ENCODE data around the gene PPP2R5D. TPM values are rescaled to one million over a fixed set of nuclear protein-coding genes. Genes with fewer than 3 reads are reported as not detected.

The PPP2R5D gene
- total and polyA plus RNA-seq, 4 experiments from 2014 or later = 22.3 to 38.0 (median 33.7) TPM

- H3K27me3 Mint-ChIP-seq = no peaks in the 10 kb centered on the region
- DNase-seq = no peak
- peaks cover 48% of the 10 kb centered on the region for H3K4me1 ChIP-seq (ENCODE audit: insufficient read depth, low read length)
- peak overlapping the region; percentile 88 to 98 (median 90) for H3K4me3 Mint-ChIP-seq
- peak overlapping the region; percentile 29 to 88 (median 81) for H3K27ac Mint-ChIP-seq
- H3K27ac ChIP-seq (ENCODE audit: low read depth, low read length) = peak overlapping the region; percentile 68
- ChIA-PET POLR2A (ENCODE audit: partially characterized antibody) (interaction anchor here (0.7 to 4.6 kb wide), 11 partner anchors 9 to 142 kb away, joined by 3 to 40 read pairs (median 6); partner anchors contain the start of genes CNPY3, CUL7, KLC4 and MRPL2), CTCF (ENCODE audit: partially characterized antibody) (interaction anchor here (0.6 to 1.4 kb wide), 4 partner anchors 17 to 123 kb away, joined by 3 to 6 read pairs (median 3); partner anchors contain the start of gene CUL7)
- no peaks in the 10 kb centered on the region for H3K9me3 ChIP-seq (ENCODE audit: control insufficient read depth in 1 of 2, low read length in 2 of 2)
- H3K36me3 Mint-ChIP-seq = peaks cover 32 to 44% of the 10 kb centered on the region in 2 donors
- peak overlapping the region in 1 of 2 donors; percentile 28 for H3K4me3 ChIP-seq (ENCODE audit: low read length in 2 of 2)
- peaks cover 27% of the 10 kb centered on the region for H3K36me3 ChIP-seq (ENCODE audit: insufficient read depth, low read length)
- intact Hi-C loops (cut with micrococcal nuclease) = loop anchor here (1.0 kb wide), 2 partner anchors 8 to 38 kb away; partner anchors contain the start of genes KLC4, MEA1 and MRPL2
- H3K27me3 ChIP-seq (ENCODE audit: insufficient read depth, low read length) = no peaks in the 10 kb centered on the region
- H3K4me1 Mint-ChIP-seq = peaks cover 17 to 65% (median 36%) of the 10 kb centered on the region in 4 donors
- H3K9me3 Mint-ChIP-seq = peaks cover 0 to 1% (median 0%) of the 10 kb centered on the region in 8 donors
Measured at GRCh38 chr6:43020847-43021246, 36.5 kb downstream of the PPP2R5D start.

GRCh38 chr6:43021270-43022047, 37.1 kb downstream of the PPP2R5D start, which contains the start of gene RRP36:
Gene RRP36 (plus strand): TSS chr6:43021623. CDS start chr6:43021655, 32 bp downstream.
- DNase-seq = peak; percentile 47 to 72 (median 50)
- Mint-ChIP-seq H3K36me3 (peaks cover 35 to 44% of the 10 kb centered on the region in 2 donors), H3K4me1 (peaks cover 14 to 58% (median 31%) of the 10 kb centered on the region in 4 donors), H3K9me3 (peaks cover 0 to 1% (median 0%) of the 10 kb centered on the region in 8 donors), H3K27ac (peak within 1 kb of the TSS; percentile 79 to 98 (median 95)), H3K27me3 (no peaks in the 10 kb centered on the region), H3K4me3 (peak within 1 kb of the TSS; percentile 94 to 100 (median 98))
- intact Hi-C loops (cut with micrococcal nuclease) = loop anchor here (1.0 kb wide), 2 partner anchors 8 to 38 kb away; partner anchors contain the start of genes KLC4, MEA1 and MRPL2
- Histone ChIP-seq H3K4me1 (ENCODE audit: insufficient read depth, low read length) (peaks cover 41% of the 10 kb centered on the region), H3K36me3 (ENCODE audit: insufficient read depth, low read length) (peaks cover 34% of the 10 kb centered on the region), H3K27me3 (ENCODE audit: insufficient read depth, low read length) (no peaks in the 10 kb centered on the region), H3K27ac (ENCODE audit: low read depth, low read length) (peak within 1 kb of the TSS; percentile 68), H3K4me3 (ENCODE audit: low read length in 2 of 2) (peak within 1 kb of the TSS; percentile 84), H3K9me3 (ENCODE audit: control insufficient read depth in 1 of 2, low read length in 2 of 2) (no peaks in the 10 kb centered on the region)
- ChIA-PET POLR2A (ENCODE audit: partially characterized antibody) (interaction anchor here (0.7 to 4.6 kb wide), 13 partner anchors 8 to 142 kb away, joined by 3 to 40 read pairs (median 5); partner anchors contain the start of genes CNPY3, CUL7, KLC4 and KLHDC3), CTCF (ENCODE audit: partially characterized antibody) (interaction anchor here (0.6 to 1.4 kb wide), 6 partner anchors 18 to 208 kb away, joined by 3 to 6 read pairs (median 3); partner anchors contain the start of gene CUL7)

GRCh38 chr6:43024436-43024835, 40.1 kb downstream of the PPP2R5D start:
- ChIA-PET POLR2A (ENCODE audit: partially characterized antibody) (interaction anchor here (1.0 to 4.6 kb wide), 4 partner anchors 11 to 95 kb away, joined by 5 to 40 read pairs (median 20); partner anchors contain the start of genes CNPY3, CUL7, KLHDC3 and MEA1), CTCF (ENCODE audit: partially characterized antibody) (interaction anchor here (0.8 to 1.0 kb wide), 2 partner anchors 10 kb away, joined by 3 read pairs; partner anchors contain the start of genes KLHDC3 and MEA1)
- Histone ChIP-seq H3K27me3 (ENCODE audit: insufficient read depth, low read length) (no peaks in the 10 kb centered on the region), H3K4me3 (ENCODE audit: low read length in 2 of 2) (no peak overlapping the region), H3K36me3 (ENCODE audit: insufficient read depth, low read length) (peaks cover 51% of the 10 kb centered on the region), H3K4me1 (ENCODE audit: insufficient read depth, low read length) (peaks cover 29% of the 10 kb centered on the region), H3K9me3 (ENCODE audit: control insufficient read depth in 1 of 2, low read length in 2 of 2) (no peaks in the 10 kb centered on the region), H3K27ac (ENCODE audit: low read depth, low read length) (no peak overlapping the region)
- Mint-ChIP-seq H3K27ac (peak overlapping the region in 6 of 7 donors; percentile 1 to 90 (median 76)), H3K36me3 (peaks cover 30 to 46% of the 10 kb centered on the region in 2 donors), H3K27me3 (no peaks in the 10 kb centered on the region), H3K9me3 (peaks cover 0 to 1% (median 0%) of the 10 kb centered on the region in 8 donors), H3K4me3 (peak overlapping the region in 3 of 8 donors; percentile 8 to 48 (median 9)), H3K4me1 (peaks cover 9 to 33% (median 21%) of the 10 kb centered on the region in 4 donors)
- no peak for DNase-seq
- intact Hi-C loops (cut with micrococcal nuclease) = no loop called here

- H3K36me3 ChIP-seq (ENCODE audit: insufficient read depth, low read length) = peaks cover 57% of the 10 kb centered on the region
- no peak overlapping the region for H3K4me3 Mint-ChIP-seq
- peaks cover 5 to 22% (median 17%) of the 10 kb centered on the region in 4 donors for H3K4me1 Mint-ChIP-seq
- intact Hi-C loops (cut with micrococcal nuclease) = no loop called here
- H3K27me3 ChIP-seq (ENCODE audit: insufficient read depth, low read length) = no peaks in the 10 kb centered on the region
- peaks cover 21% of the 10 kb centered on the region for H3K4me1 ChIP-seq (ENCODE audit: insufficient read depth, low read length)
- peak overlapping the region in 1 of 7 donors; percentile 41 for H3K27ac Mint-ChIP-seq
- CTCF ChIA-PET (ENCODE audit: partially characterized antibody) = no interaction called here
- no peak for DNase-seq
- peaks cover 36 to 47% of the 10 kb centered on the region in 2 donors for H3K36me3 Mint-ChIP-seq
- peaks cover 0 to 1% (median 0%) of the 10 kb centered on the region in 8 donors for H3K9me3 Mint-ChIP-seq
- H3K9me3 ChIP-seq (ENCODE audit: control insufficient read depth in 1 of 2, low read length in 2 of 2) = no peaks in the 10 kb centered on the region
- H3K27ac ChIP-seq (ENCODE audit: low read depth, low read length) = no peak overlapping the region
- H3K27me3 Mint-ChIP-seq = no peaks in the 10 kb centered on the region
- no peak overlapping the region for H3K4me3 ChIP-seq (ENCODE audit: low read length in 2 of 2)
- POLR2A ChIA-PET (ENCODE audit: partially characterized antibody) = no interaction called here
Measured at GRCh38 chr6:43026365-43026764, 42.0 kb downstream of the PPP2R5D start.

- intact Hi-C loops (cut with micrococcal nuclease) = no loop called here
- H3K9me3 ChIP-seq (ENCODE audit: control insufficient read depth in 1 of 2, low read length in 2 of 2) = no peaks in the 10 kb centered on the region
- peaks cover 4 to 13% (median 10%) of the 10 kb centered on the region in 4 donors for H3K4me1 Mint-ChIP-seq
- peaks cover 39 to 59% of the 10 kb centered on the region in 2 donors for H3K36me3 Mint-ChIP-seq
- no peak overlapping the region for H3K27ac ChIP-seq (ENCODE audit: low read depth, low read length)
- peaks cover 5% of the 10 kb centered on the region for H3K4me1 ChIP-seq (ENCODE audit: insufficient read depth, low read length)
- CTCF ChIA-PET (ENCODE audit: partially characterized antibody) = interaction anchor here (0.6 to 1.4 kb wide), 2 partner anchors 25 to 111 kb away, joined by 3 to 4 read pairs; partner anchors contain the start of gene CUL7
- no peak overlapping the region for H3K4me3 Mint-ChIP-seq
- no peaks in the 10 kb centered on the region for H3K27me3 ChIP-seq (ENCODE audit: insufficient read depth, low read length)
- H3K4me3 ChIP-seq (ENCODE audit: low read length in 2 of 2) = no peak overlapping the region
- peaks cover 0 to 2% (median 0%) of the 10 kb centered on the region in 8 donors for H3K9me3 Mint-ChIP-seq
- no peak for DNase-seq
- POLR2A ChIA-PET (ENCODE audit: partially characterized antibody) = interaction anchor here (0.9 kb wide), 1 partner anchor 15 kb away, joined by 3 read pairs; the partner anchor contains the start of genes KLHDC3 and MEA1
- peak overlapping the region in 1 of 7 donors; percentile 12 for H3K27ac Mint-ChIP-seq
- H3K36me3 ChIP-seq (ENCODE audit: insufficient read depth, low read length) = peaks cover 67% of the 10 kb centered on the region
- H3K27me3 Mint-ChIP-seq = no peaks in the 10 kb centered on the region
Measured at GRCh38 chr6:43029120-43029519, 44.8 kb downstream of the PPP2R5D start.

- Mint-ChIP-seq H3K27ac (peak overlapping the region in 1 of 7 donors; percentile 56), H3K36me3 (peaks cover 19 to 55% of the 10 kb centered on the region in 2 donors), H3K9me3 (peaks cover 0 to 2% (median 0%) of the 10 kb centered on the region in 8 donors), H3K4me3 (no peak overlapping the region), H3K27me3 (no peaks in the 10 kb centered on the region), H3K4me1 (peaks cover 0 to 6% (median 2%) of the 10 kb centered on the region in 4 donors)
- H3K4me3 ChIP-seq (ENCODE audit: low read length in 2 of 2) = no peak overlapping the region
- intact Hi-C loops (cut with micrococcal nuclease) = no loop called here
- CTCF ChIA-PET (ENCODE audit: partially characterized antibody) = no interaction called here
- no peak overlapping the region for H3K27ac ChIP-seq (ENCODE audit: low read depth, low read length)
- H3K27me3 ChIP-seq (ENCODE audit: insufficient read depth, low read length) = no peaks in the 10 kb centered on the region
- H3K9me3 ChIP-seq (ENCODE audit: control insufficient read depth in 1 of 2, low read length in 2 of 2) = no peaks in the 10 kb centered on the region
- H3K4me1 ChIP-seq (ENCODE audit: insufficient read depth, low read length) = no peaks in the 10 kb centered on the region
- H3K36me3 ChIP-seq (ENCODE audit: insufficient read depth, low read length) = peaks cover 53% of the 10 kb centered on the region
- POLR2A ChIA-PET (ENCODE audit: partially characterized antibody) = interaction anchor here (0.7 to 1.1 kb wide), 2 partner anchors 14 to 90 kb away, joined by 3 to 4 read pairs; no protein-coding TSS in a partner anchor
- no peak for DNase-seq
Measured at GRCh38 chr6:43032326-43032725, 48.0 kb downstream of the PPP2R5D start.
